Measurements from ENCODE around the gene DDT.
"Not testable (repeated sequence)": the region's sequence is repeated elsewhere in the genome, so short reads cannot be mapped to it uniquely, and the experiment has no call there.

The DDT gene

GRCh38 chr22:23984430-23984829 is 10.2 kb upstream of the DDT start:
- TF ChIP-seq RAD21 (IDR thresholded peaks at IDR 0.05; ENCODE audit: low read depth) (peak; percentile 83), EP300 (IDR thresholded peaks at IDR 0.05; ENCODE audit: borderline replicate concordance) (no peak)

DNA sequence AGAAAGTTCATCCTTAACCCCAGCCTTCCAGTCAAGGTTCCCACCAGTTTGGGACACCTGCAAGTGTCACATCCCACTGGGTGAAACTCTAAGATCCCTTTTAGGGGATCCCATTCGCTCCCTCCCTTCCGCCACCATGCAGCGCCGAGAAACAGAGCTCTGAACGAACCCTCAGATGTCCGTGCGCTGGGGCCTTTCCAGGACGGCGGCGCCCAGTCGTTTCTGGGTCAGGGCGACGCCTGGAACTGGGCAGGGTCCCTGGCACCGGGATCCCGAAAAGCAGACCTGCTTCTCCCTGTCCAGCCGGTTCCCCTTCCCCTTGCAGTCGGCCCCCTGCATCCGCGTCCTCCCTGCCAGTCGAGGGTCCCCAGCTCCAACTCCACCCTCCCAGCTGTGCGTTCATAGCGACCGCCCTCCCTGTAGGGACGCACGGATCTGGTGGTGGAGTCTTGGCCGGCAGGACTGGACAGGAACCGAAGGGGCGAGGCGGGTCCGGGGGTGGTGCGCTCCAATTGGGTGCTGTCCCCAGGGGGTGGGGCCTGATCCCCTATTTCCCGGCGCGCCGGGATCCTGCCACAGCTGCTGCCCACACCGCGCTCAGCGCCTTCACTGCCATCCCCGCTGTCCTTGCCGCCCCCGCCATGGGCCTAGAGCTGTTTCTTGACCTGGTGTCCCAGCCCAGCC is 5.5 kb upstream of the DDT start, which contains the start of gene GSTT2:
Gene GSTT2 (plus strand): TSS at position 578 of the 684 bp plus-strand sequence.
- TF ChIP-seq NFIC (IDR thresholded peaks at IDR 0.05); ZBTB7A (IDR thresholded peaks at IDR 0.05; ENCODE audit: low read depth); USF1 (IDR thresholded peaks at IDR 0.05): not testable (repeated sequence)

- TF ChIP-seq FOXM1 (IDR thresholded peaks at IDR 0.05; ENCODE audit: borderline replicate concordance, low read depth): no peak
- TF ChIP-seq MAX (IDR thresholded peaks at IDR 0.05): no peak
- no peak for TF ChIP-seq TEAD4 (IDR thresholded peaks at IDR 0.05)
- no peak for TF ChIP-seq EGR1 (IDR thresholded peaks at IDR 0.05)
- no peak for TF ChIP-seq CEBPB (IDR thresholded peaks at IDR 0.05)
- TF ChIP-seq REST (IDR thresholded peaks at IDR 0.05; ENCODE audit: low read depth): no peak
- no peak for TF ChIP-seq USF1 (IDR thresholded peaks at IDR 0.05)
- TF ChIP-seq TCF12 (IDR thresholded peaks at IDR 0.05; ENCODE audit: low read depth): no peak
- TF ChIP-seq EP300 (IDR thresholded peaks at IDR 0.05; ENCODE audit: borderline replicate concordance): no peak
- TF ChIP-seq CREB1 (IDR thresholded peaks at IDR 0.05; ENCODE audit: low read depth): no peak
- no peak for TF ChIP-seq YY1 (IDR thresholded peaks at IDR 0.05; ENCODE audit: low read depth)
Observed at GRCh38 chr22:23970816-23971486, 3.3 kb downstream of the DDT start.

DNA sequence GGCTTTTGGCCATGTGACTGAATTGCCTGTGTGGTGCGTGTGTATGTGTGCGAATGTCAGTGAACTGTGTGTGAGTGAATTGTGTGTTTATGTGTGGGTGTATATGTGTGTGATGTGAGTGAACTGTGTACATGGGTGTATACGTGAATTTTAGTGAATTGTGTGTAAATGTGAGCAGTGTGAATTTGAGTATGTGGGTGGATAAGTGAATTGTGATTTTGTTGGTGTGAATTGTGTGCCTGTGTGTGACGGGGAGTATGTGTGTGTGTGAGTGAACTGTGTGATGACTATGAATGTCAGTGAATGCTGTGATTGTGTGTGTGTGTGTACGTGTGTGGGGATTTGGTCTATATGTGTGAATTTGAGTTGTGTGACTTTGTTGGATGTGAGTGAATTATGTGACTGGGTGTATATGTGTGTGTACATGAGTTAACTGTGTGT is 4.0 kb downstream of the DDT start:
- TF ChIP-seq EGR1 (IDR thresholded peaks at IDR 0.05): no peak
- no peak for TF ChIP-seq NFIC (IDR thresholded peaks at IDR 0.05)
- TF ChIP-seq TCF12 (IDR thresholded peaks at IDR 0.05; ENCODE audit: low read depth): no peak
- no peak for TF ChIP-seq TEAD4 (IDR thresholded peaks at IDR 0.05)
- no peak for TF ChIP-seq RAD21 (IDR thresholded peaks at IDR 0.05; ENCODE audit: low read depth)
- no peak for TF ChIP-seq FOXM1 (IDR thresholded peaks at IDR 0.05; ENCODE audit: borderline replicate concordance, low read depth)
- TF ChIP-seq USF1 (IDR thresholded peaks at IDR 0.05): no peak
- no peak for TF ChIP-seq ZBTB7A (IDR thresholded peaks at IDR 0.05; ENCODE audit: low read depth)
- TF ChIP-seq MAX (IDR thresholded peaks at IDR 0.05): no peak
- TF ChIP-seq YY1 (IDR thresholded peaks at IDR 0.05; ENCODE audit: low read depth): no peak

DNA sequence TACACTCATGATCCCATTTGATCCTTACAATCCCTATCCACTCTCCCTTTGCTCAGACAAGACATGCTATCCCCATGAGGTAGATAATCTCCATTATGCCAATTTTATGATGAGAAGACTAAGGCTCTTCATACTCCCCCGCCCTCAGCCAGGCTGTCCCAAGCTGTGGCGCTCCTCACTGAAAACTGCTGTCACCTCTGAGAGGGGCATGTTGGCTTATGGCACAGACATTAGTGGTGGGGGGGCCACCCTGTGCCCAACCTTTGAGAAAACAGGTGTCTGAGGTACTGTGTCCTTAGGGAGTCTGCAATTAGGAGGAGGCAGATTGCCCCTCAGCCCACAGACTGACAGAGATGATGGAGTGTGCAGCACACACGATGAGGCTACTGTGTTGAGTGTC is 5.2 kb downstream of the DDT start:
- TF ChIP-seq REST (IDR thresholded peaks at IDR 0.05; ENCODE audit: low read depth) (no peak), MAX (IDR thresholded peaks at IDR 0.05) (no peak), NFIC (IDR thresholded peaks at IDR 0.05) (no peak), TEAD4 (IDR thresholded peaks at IDR 0.05) (no peak), TCF12 (IDR thresholded peaks at IDR 0.05; ENCODE audit: low read depth) (no peak), ZBTB7A (IDR thresholded peaks at IDR 0.05; ENCODE audit: low read depth) (no peak), CREB1 (IDR thresholded peaks at IDR 0.05; ENCODE audit: low read depth) (no peak), EGR1 (IDR thresholded peaks at IDR 0.05) (no peak), FOXM1 (IDR thresholded peaks at IDR 0.05; ENCODE audit: borderline replicate concordance, low read depth) (no peak), EP300 (IDR thresholded peaks at IDR 0.05; ENCODE audit: borderline replicate concordance) (no peak), USF1 (IDR thresholded peaks at IDR 0.05) (no peak), RAD21 (IDR thresholded peaks at IDR 0.05; ENCODE audit: low read depth) (no peak), CEBPB (IDR thresholded peaks at IDR 0.05) (no peak), TAF1 (IDR thresholded peaks at IDR 0.05; ENCODE audit: low read depth) (no peak), YY1 (IDR thresholded peaks at IDR 0.05; ENCODE audit: low read depth) (no peak)
